ENCODE measurements around the gene CLK2. TPM values are rescaled to one million over a fixed set of nuclear protein-coding genes. Genes with fewer than 3 reads are reported as not detected.

CLK2 gene
- total and polyA plus RNA-seq, 9 of the 15 experiments (the other 6 are each of a cell fraction or from before 2014, with no cell fraction given), result 13.5 to 81.4 (median 39.6) TPM

DNA sequence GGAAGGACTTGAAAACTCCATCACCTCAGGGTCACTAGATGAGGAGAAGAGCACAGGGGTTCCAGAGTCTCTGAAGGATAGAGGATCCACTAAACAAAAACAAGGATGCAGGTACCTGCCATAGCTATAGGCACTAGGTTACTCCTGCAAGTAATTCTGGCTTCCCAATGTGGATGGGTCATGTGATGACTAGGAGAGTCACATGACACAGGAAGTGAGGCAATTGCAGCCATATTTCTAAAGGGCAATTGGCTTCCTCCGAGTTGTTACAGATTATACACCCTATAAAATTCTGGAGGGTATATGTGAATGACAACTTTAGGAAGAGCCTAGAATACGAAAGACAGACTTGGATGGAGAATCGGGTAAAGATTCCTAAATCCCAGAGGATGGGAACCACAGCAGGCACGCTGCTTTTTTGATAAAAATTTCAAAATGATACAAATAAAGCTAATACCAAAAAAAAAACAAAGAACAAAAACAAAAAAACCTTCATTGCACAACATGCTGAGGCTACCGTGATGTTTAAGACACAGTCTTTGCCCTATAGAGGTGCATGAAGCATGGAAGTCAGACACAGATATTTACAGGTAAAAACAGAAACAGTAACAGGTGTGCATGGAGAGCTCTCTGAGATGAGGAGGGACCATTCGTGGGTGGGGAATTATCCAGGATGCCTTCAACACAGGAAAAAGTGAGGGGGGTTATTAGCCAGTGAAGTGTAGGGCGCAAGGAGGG lies 54.3 kb downstream of the CLK2 start (continued):
- TF ChIP-seq, protein P1, sequence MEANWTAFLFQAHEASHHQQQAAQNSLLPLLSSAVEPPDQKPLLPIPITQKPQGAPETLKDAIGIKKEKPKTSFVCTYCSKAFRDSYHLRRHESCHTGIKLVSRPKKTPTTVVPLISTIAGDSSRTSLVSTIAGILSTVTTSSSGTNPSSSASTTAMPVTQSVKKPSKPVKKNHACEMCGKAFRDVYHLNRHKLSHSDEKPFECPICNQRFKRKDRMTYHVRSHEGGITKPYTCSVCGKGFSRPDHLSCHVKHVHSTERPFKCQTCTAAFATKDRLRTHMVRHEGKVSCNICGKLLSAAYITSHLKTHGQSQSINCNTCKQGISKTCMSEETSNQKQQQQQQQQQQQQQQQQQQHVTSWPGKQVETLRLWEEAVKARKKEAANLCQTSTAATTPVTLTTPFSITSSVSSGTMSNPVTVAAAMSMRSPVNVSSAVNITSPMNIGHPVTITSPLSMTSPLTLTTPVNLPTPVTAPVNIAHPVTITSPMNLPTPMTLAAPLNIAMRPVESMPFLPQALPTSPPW (CRISPR knock-in tag; IDR thresholded peaks at IDR 0.05), result peak; percentile 21; the same call in 1 of the 2 replicates
- TF ChIP-seq, protein P2, sequence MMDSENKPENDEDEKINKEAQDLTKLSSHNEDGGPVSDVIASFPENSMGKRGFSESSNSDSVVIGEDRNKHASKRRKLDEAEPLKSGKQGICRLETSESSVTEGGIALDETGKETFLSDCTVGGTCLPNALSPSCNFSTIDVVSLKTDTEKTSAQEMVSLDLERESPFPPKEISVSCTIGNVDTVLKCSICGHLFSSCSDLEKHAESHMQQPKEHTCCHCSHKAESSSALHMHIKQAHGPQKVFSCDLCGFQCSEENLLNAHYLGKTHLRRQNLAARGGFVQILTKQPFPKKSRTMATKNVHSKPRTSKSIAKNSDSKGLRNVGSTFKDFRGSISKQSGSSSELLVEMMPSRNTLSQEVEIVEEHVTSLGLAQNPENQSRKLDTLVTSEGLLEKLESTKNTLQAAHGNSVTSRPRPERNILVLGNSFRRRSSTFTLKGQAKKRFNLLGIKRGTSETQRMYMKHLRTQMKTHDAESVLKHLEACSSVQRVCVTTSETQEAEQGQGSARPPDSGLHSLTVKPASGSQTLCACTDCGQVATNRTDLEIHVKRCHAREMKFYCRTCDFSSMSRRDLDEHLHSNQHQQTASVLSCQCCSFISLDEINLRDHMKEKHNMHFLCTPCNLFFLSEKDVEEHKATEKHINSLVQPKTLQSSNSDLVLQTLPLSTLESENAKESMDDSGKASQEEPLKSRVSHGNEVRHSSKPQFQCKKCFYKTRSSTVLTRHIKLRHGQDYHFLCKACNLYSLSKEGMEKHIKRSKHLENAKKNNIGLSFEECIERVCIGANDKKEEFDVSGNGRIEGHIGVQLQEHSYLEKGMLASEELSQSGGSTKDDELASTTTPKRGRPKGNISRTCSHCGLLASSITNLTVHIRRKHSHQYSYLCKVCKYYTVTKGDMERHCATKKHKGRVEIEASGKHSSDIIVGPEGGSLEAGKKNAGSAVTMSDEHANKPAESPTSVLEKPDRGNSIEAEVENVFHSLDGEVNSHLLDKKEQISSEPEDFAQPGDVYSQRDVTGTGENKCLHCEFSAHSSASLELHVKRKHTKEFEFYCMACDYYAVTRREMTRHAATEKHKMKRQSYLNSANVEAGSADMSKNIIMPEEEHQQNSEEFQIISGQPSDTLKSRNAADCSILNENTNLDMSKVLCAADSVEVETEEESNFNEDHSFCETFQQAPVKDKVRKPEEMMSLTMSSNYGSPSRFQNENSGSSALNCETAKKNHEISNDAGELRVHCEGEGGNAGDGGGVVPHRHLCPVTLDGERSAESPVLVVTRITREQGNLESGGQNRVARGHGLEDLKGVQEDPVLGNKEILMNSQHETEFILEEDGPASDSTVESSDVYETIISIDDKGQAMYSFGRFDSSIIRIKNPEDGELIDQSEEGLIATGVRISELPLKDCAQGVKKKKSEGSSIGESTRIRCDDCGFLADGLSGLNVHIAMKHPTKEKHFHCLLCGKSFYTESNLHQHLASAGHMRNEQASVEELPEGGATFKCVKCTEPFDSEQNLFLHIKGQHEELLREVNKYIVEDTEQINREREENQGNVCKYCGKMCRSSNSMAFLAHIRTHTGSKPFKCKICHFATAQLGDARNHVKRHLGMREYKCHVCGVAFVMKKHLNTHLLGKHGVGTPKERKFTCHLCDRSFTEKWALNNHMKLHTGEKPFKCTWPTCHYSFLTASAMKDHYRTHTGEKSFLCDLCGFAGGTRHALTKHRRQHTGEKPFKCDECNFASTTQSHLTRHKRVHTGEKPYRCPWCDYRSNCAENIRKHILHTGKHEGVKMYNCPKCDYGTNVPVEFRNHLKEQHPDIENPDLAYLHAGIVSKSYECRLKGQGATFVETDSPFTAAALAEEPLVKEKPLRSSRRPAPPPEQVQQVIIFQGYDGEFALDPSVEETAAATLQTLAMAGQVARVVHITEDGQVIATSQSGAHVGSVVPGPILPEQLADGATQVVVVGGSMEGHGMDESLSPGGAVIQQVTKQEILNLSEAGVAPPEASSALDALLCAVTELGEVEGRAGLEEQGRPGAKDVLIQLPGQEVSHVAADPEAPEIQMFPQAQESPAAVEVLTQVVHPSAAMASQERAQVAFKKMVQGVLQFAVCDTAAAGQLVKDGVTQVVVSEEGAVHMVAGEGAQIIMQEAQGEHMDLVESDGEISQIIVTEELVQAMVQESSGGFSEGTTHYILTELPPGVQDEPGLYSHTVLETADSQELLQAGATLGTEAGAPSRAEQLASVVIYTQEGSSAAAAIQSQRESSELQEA (IDR thresholded peaks at IDR 0.05; ENCODE audit: low read depth), result no peak
- TF ChIP-seq TAF1 (IDR thresholded peaks at IDR 0.05; ENCODE audit: control insufficient read depth, extremely low read depth, insufficient read depth, low read length, severe bottlenecking) (no peak), NFRKB (IDR thresholded peaks at IDR 0.05; ENCODE audit: low read depth) (no peak), GABPA (tag; conservative IDR thresholded peaks at IDR 0.05; ENCODE audit: low read depth) (peak; percentile 56), SPI1 (IDR thresholded peaks at IDR 0.05; ENCODE audit: borderline replicate concordance, low read depth, low read length) (0 out of 2 replicates have a peak, but pooled peaks have one; percentile 11), YY1 (IDR thresholded peaks at IDR 0.05; ENCODE audit: borderline replicate concordance in 1 of 3, control insufficient read depth in 1 of 3, extremely low read depth in 1 of 3, insufficient read depth in 3 of 3, insufficient read length in 1 of 3, insufficient replicate concordance in 2 of 3, low read depth in 1 of 3, low read length in 2 of 3) (peak; percentile 83 to 99 (median 92)), ZNF76 (CRISPR knock-in tag; IDR thresholded peaks at IDR 0.05; ENCODE audit: borderline replicate concordance) (no peak), SMARCA5 (IDR thresholded peaks at IDR 0.05) (no peak), RAD51 (IDR thresholded peaks at IDR 0.05; ENCODE audit: borderline replicate concordance, low read depth) (peak; percentile 99), NCOA4 (IDR thresholded peaks at IDR 0.05; ENCODE audit: partially characterized antibody) (no peak), ELF1 (tag; IDR thresholded peaks at IDR 0.05) (peak; percentile 74), SP2 (IDR thresholded peaks at IDR 0.05; ENCODE audit: extremely low read depth, low read depth, low read length, poor library complexity, severe bottlenecking) (no peak)
- TF ChIP-seq, protein P3, sequence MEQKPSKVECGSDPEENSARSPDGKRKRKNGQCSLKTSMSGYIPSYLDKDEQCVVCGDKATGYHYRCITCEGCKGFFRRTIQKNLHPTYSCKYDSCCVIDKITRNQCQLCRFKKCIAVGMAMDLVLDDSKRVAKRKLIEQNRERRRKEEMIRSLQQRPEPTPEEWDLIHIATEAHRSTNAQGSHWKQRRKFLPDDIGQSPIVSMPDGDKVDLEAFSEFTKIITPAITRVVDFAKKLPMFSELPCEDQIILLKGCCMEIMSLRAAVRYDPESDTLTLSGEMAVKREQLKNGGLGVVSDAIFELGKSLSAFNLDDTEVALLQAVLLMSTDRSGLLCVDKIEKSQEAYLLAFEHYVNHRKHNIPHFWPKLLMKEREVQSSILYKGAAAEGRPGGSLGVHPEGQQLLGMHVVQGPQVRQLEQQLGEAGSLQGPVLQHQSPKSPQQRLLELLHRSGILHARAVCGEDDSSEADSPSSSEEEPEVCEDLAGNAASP (IDR thresholded peaks at IDR 0.05), result no peak
